Hematopoietic multipotent progenitor cell treated with erythropoietin and hydrocortisone succinate and interleukin-3 and kit ligand, for 4 days (in vitro differentiated cells): Measurements from ENCODE around the gene MFAP3.
A peak's percentile ranks its signal among the peaks of the same experiment; 100 is the strongest.

ENCODE experiments used
- DNase-seq: peaks from one replicate; pipeline ENCODE4 v3.0.0-alpha.2; 2015

MFAP3 gene

DNA sequence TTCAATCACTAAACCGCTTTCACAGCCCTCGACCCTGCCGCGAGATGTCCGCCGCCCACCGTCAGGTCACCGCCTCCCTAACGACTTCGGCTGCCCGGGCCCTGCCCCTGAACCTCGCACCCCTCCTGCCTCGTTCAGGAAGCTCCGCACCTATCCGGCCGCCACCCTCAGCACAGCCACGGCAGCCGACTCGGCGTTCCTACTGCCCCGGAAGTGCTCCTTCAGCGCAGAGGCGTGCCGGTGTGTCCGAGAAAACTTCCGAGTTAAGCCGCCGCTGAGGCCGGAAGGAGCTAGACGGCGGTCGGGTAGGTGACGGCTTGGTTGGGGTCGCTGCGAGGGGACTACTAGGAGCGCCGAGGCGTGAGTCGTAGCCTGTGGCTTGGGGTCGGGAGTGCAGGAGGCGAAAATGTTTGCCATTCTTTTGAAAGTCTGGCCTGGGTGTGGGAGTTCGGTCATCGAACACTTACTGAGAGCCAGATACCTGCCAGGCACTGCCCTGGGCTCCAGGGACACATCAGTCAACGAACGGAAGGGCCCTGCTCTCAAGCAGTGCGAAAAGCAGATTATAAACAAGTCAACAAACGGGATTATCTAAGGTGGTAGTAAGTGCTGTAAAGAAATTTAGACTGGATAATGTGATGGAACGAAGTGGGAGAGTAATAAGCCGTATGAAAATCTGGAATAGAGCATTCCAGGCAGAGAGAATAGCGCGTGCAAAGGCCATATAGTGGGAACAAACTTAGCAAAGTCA, at the start of gene MFAP3, which contains the start of gene FAM114A2:
Gene MFAP3 (plus strand): TSS at position 261 of the 751 bp plus-strand sequence. CDS start 10,756 bp downstream, outside the sequence.
Gene FAM114A2 (minus strand): TSS at position 204 of the 751 bp plus-strand sequence. CDS start 3,957 bp downstream, outside the sequence.
- peak; percentile 97 for DNase-seq

DNA sequence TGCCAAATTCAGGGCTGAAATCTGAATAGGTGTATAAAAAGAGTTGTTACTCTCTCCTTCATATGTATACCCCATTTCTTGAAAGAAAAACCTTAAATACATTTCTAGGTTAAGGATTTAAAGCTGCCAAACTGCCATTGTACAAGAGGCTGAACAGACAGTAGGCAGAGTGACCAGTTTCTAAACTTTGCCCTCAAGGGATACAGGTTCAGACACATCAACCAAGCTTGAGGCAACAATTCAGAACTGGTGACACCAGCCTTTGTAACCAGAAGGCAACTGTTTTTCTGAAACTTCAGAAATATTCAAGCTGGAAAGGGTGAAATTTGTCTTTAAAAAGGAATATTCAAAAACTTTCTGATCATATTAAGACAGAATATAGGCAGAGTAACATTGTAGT, 47.6 kb upstream of the MFAP3 start:
- no peak for DNase-seq

- no peak for DNase-seq
These were observed 40.8 kb upstream of the MFAP3 start for GRCh38 chr5:153998010-153998409.

DNA sequence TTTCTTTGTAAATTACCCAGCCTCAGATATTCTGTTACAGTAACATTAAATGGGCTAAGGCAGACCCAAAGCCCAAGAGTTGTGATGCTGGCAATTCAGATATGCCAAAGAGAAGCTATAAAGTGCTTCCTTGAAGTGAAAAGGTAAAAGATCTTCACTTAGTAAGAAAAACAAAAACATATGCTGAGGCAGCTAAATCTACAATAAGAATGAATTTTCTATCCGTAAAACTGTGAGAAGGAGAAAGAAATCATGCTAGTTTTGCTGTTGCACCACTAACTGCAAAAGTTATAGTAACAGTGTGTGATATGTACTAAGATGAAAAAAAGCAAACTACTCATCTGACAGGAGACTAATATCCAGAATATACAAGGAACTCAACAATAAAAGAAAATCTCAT, 40.0 kb upstream of the MFAP3 start:
- DNase-seq, result no peak

DNA sequence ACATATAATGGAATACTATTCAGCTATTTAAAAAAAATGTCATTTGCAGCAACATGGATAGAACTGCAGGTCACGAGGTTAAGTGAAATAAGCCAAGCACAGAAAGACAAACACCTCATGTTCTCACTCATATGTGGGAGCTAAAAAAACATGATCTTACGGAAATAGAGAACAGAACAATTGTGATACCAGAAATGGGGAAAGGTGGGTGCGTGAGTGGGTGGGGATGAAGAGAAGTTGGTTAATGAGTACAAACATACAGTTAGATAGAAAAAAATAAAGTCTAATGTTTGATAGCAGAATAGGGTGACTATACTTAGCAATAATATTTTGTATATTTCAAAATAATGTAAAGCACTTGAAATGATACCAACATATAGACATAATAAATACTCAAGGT, 38.8 kb upstream of the MFAP3 start:
- no peak for DNase-seq

GRCh38 chr5:154000703-154001102, 38.1 kb upstream of the MFAP3 start:
- DNase-seq, result no peak

DNA sequence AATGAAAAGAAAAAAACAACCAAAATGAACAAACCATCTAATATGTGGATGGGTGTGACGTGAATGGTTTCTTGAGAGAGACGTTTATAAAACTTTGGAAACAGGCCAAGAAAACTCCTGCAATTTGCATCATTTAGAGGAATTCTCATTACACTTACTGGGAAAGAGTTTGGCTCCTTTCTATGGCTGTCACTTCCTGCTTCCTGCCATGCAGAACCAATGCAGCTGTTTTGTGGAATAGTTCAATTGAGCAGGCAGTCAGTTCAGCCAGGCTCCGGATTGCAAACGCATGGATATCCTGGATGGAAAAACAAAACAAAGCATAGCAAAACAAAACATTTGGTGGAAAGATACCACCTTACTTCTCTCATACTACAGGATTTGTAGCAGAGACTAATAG, 36.7 kb upstream of the MFAP3 start:
- DNase-seq, result no peak

GRCh38 chr5:154002511-154003020, 36.2 kb upstream of the MFAP3 start:
- DNase-seq, result no peak

GRCh38 chr5:154005648-154006047, 33.1 kb upstream of the MFAP3 start:
- DNase-seq, result no peak

DNA sequence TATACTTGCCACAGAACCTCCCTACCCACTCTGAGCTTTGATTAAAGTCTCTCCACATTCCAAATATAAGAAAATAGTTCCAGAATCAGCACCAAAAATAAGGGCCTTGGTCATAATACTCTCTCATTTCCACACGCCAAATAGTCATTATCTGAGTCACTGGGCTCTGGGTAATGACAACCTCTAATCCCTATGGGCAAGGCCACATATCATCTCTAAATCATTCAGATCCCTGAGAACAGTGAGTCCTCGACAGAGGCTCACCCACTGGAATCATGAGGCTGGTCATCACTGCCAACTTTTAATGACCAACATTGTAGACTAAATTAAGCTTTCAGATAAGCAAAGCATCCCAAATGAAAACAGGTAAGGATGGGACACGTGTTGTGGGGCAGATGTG, 28.1 kb upstream of the MFAP3 start:
- no peak for DNase-seq

- DNase-seq, result no peak
These were observed 23.6 kb upstream of the MFAP3 start for GRCh38 chr5:154015071-154015693.

DNA sequence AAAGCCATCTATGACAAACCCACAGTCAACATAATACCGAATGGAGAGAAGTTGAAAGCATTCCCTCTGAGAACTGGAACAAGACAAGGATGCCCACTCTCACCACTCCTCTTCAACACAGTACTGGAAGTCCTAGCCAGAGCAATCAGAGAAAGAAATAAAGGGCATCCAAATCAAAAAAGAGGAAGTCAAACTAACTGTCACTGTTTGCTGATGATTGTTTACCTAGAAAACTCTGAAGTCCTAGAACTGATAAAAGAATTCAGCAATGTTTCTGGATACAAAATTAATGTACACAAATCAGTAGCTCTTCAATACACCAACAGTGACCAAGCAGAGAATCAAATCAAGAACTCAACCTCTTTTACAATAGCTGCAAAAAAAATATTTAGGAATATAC, 19.8 kb upstream of the MFAP3 start:
- DNase-seq, result peak; percentile 36

- peak; percentile 87 for DNase-seq
These were observed 12.8 kb upstream of the MFAP3 start for GRCh38 chr5:154025951-154026350.

DNA sequence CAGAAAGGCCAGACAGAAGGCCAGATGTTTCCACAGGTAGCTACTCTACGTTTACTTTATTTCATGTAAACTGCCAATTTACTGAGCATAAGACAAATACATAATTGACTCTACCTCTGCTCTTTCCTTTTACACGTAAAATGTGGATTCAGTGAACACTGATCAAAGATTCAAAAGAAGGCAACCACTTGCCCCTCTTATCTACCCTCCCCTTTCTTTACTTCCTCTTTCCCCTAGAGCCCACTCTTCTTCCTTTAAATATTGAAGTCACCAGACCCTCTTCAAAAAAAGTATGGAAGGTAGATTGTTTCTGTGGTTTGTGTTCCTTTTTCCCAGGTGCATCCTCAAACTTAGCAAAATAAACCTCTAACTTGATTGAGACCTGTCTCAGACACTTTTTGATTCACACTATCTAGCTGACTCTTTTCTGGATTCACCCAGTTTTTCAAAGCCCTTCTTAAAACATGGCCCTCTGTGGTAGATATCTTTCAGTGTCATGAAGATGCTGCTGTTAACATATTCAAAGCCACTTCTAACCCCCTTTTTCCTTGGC, 6.8 kb upstream of the MFAP3 start:
- DNase-seq, result peak; percentile 61

- no peak for DNase-seq
These were observed 3.8 kb upstream of the MFAP3 start for GRCh38 chr5:154034944-154035343.

DNA sequence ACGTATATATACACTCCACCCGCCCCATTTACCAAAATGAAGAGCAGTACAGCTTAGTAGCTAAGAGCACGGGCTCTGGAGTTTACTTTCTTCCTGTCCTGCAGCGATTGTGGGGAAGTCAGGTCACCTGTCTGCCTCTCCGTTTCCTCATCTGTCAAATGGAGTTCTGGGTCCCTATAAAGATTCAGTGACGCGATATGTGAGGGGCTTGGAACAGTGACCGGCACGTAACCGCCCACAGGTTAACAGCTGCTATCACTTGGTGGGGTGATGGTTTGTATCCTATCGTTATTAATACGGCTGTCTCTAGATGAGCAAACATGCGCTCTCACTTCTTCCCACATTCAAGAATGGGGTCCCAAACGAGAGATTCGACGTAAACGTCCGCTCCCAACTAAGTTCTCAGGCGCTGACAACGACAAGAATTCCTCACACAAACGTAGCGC, 483 bp upstream of the MFAP3 start:
- peak; percentile 76 for DNase-seq

DNA sequence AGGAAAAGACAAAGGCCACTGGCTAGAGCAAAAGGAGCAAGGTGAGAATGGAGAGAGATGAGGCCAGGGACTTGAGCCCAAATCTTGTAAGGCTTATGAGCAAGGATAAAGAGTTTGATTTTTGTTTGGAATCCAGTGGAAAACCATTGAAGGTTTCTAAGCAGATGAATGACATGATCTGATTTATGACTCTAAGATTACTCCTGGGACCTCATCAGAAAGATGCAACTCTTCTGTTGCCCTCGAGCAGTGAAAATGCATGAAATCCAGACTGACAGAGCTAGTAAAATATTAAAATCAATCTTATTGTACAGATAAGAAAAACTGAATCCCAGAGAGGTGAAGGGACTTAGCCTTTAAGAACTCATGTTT, 677 bp downstream of the MFAP3 start:
- DNase-seq, result no peak

GRCh38 chr5:154042766-154043165, 4.0 kb downstream of the MFAP3 start:
- DNase-seq, result peak; percentile 20

DNA sequence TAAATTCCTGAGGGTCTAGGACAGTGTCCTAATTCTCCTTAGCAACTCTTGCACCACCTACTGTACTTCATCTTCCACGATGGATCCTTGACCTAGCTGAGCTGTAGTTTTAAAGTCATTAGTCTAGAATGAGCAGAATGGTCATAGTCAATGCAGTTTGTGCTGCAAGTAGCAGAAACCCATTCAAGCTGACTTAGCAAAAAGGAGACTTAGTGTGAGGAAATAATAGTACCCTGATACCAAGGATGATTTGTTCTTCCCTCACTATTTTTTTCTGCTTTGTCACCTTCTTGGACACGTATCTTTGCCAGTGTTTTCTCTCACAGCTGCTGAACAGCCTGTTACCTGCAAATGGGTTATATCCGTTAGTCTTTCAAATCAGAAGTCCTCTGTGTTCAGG, 5.3 kb downstream of the MFAP3 start:
- DNase-seq, result no peak

DNA sequence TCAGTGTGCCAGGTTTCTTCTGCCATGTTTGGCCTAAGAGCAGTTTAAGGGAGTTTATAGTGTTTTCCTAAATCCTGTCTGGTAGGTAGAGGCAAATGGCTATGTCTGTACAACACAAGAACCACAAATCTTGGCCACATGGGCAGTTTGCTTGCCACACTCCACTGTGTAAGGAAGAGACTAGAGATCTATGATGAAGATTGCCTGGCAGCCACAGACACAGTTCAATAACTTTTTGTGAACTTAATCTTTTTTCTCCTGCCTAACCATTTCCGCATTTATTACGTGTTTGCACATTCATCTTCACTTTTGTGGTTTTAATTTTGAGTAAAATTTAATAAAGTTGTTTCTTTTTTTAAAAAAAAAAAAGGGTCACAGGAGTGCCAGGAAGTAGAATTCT, 5.8 kb downstream of the MFAP3 start:
- peak; percentile 57 for DNase-seq

GRCh38 chr5:154046486-154046885, 7.7 kb downstream of the MFAP3 start:
- DNase-seq, result no peak

DNA sequence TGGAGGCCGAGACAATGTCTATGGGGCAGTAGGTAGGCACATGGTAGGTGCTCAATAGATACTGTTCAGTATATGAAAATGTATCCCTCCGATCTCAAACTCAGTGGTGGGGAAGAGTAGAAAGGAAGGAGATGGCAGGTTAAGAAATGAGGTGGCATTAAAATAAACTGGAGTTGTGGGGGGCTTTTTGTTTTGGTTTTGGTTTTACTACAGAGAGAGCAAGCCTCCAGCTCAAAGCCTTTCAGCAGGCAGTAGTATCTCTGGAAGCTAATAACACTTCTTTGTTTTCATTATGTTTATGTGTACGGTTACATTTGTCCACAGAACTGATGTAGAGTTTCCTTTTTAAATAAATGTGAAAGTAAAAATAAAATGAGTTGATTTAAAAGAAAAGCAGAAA, 8.6 kb downstream of the MFAP3 start:
- DNase-seq, result no peak

GRCh38 chr5:154049636-154050035, 10.9 kb downstream of the MFAP3 start:
- DNase-seq, result no peak

- DNase-seq, result no peak
These were observed 14.7 kb downstream of the MFAP3 start for GRCh38 chr5:154053468-154053867.
